ENCODE measurements around the gene CRCP.

Gene CRCP

GRCh38 chr7:66188645-66189044 is 74.0 kb downstream of the CRCP start:
- TF ChIP-seq POLR2A (IDR thresholded peaks at IDR 0.05; ENCODE audit: extremely low read depth, insufficient read length) (no peak), MYC (IDR thresholded peaks at IDR 0.05; ENCODE audit: low read depth, low read length) (no peak), CTCF (IDR thresholded peaks at IDR 0.05; ENCODE audit: low read depth, low read length) (no peak), MAX (IDR thresholded peaks at IDR 0.05; ENCODE audit: low read depth, low read length) (no peak)
- DNase-seq (ENCODE audit: low read depth), result no peak
- H3K4me3 ChIP-seq (ENCODE audit: low read depth, low read length), result no peak overlapping the region

DNA sequence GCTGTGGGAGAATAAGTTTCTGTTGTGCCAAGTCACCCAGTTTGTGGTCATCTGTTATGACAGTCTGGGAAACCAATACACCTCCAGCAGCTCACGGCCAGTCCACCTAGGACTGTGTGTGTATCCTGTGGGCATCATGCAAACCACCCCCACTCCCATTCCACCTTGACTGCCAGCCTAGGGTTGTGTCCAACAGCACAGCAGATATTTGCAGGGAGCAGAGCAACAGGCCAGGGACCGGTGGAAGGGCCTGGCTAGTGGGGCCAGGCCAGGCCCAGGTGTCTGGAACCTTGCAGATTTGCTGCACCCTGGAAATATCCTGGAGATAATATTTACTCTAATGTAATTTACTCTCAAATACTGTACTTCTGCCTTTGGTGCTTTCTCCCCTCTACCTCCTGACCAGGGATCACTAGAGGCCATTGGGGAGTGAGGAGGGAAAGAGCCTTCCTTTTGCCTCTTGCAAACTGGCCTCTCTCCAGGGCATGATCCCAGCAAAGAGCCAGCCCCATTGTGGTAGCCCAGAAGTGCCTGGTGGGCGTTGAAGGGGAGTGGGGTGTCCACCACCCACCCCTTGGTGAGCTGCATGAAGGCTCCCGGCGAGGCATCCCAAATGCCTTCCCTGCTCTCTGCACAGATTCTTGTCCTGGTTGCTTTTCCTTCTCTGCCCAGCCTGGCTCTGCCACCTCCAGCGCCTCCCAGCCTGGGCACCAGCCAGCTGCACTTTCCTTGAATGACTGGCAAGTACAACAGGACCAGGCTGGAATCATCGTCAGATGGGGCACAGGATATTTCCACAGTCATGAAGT is 75.3 kb downstream of the CRCP start:
- TF ChIP-seq CTCF (IDR thresholded peaks at IDR 0.05; ENCODE audit: low read depth, low read length), result no peak
- no peak for TF ChIP-seq MAX (IDR thresholded peaks at IDR 0.05; ENCODE audit: low read depth, low read length)
- no peak for TF ChIP-seq POLR2A (IDR thresholded peaks at IDR 0.05; ENCODE audit: extremely low read depth, insufficient read length)
- TF ChIP-seq MYC (IDR thresholded peaks at IDR 0.05; ENCODE audit: low read depth, low read length), result no peak
- no peak for DNase-seq (ENCODE audit: low read depth)

GRCh38 chr7:66190504-66190857 is 75.8 kb downstream of the CRCP start:
- no peak overlapping the region for H3K4me3 ChIP-seq (ENCODE audit: low read depth, low read length)
- TF ChIP-seq MAX (IDR thresholded peaks at IDR 0.05; ENCODE audit: low read depth, low read length) (no peak), MYC (IDR thresholded peaks at IDR 0.05; ENCODE audit: low read depth, low read length) (no peak), CTCF (IDR thresholded peaks at IDR 0.05; ENCODE audit: low read depth, low read length) (no peak), POLR2A (IDR thresholded peaks at IDR 0.05; ENCODE audit: extremely low read depth, insufficient read length) (no peak)
- no peak for DNase-seq (ENCODE audit: low read depth)

More for the DNA sequence above, 75.3 kb downstream of the CRCP start:
- H3K4me3 ChIP-seq (ENCODE audit: low read depth, low read length), result no peak overlapping the region

DNA sequence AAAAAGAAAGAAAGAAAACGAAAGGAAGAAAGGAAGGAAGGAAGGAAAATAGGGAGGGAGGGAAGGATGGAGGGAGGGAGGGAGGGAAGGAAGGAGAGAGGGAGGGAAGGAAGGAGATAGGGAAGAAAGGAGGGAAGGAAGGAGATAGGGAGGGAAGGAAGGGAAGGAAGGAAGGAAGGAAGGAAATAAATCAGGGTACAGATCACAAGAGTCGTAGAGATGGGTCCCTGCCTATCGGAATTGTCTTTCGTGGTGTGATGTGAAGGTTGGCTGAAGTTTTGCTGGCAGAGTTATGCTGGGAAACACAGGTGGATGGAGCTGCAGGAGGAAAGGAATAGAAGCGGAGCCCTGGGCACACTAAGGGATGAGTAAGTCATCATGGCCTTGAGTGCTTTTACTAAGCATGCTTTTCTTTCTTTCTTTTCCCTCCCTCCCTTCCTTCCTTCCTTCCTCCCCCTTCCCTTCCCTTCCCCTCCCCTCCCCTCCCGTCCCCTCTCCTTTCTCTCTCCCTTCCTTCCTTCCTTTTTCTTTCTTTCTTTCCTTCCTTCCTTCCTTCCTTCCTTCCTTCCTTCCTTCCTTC is 78.6 kb downstream of the CRCP start:
- no peak for TF ChIP-seq POLR2A (IDR thresholded peaks at IDR 0.05; ENCODE audit: extremely low read depth, insufficient read length)
- no peak for TF ChIP-seq MYC (IDR thresholded peaks at IDR 0.05; ENCODE audit: low read depth, low read length)
- no peak for TF ChIP-seq CTCF (IDR thresholded peaks at IDR 0.05; ENCODE audit: low read depth, low read length)
- TF ChIP-seq MAX (IDR thresholded peaks at IDR 0.05; ENCODE audit: low read depth, low read length), result no peak
- H3K4me3 ChIP-seq (ENCODE audit: low read depth, low read length), result no peak overlapping the region
- DNase-seq (ENCODE audit: low read depth), result no peak

DNA sequence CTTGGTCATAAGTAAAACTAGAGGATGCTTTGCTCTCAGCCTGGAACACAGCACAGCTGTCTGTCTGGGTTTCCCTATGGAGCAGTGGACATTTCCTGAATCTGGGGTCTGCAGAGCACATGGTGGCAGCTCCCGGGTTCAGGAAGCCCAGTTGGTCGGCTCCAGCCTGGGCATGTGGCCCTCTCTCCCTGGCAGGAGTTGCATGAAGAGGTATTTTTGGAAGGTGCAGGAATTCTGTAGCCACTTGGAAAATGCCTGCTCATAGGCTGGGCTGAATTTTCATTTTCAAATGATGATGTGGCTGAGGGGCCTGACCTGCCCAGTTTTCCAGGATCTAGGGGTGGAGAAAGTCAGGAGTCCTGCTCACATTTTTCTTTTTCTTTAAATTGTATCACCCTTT is 83.8 kb downstream of the CRCP start:
- TF ChIP-seq MAX (IDR thresholded peaks at IDR 0.05; ENCODE audit: low read depth, low read length) (no peak), CTCF (IDR thresholded peaks at IDR 0.05; ENCODE audit: low read depth, low read length) (no peak), POLR2A (IDR thresholded peaks at IDR 0.05; ENCODE audit: extremely low read depth, insufficient read length) (no peak), MYC (IDR thresholded peaks at IDR 0.05; ENCODE audit: low read depth, low read length) (no peak)

More for the DNA sequence above, 83.8 kb downstream of the CRCP start:
- DNase-seq (ENCODE audit: low read depth), result no peak
- no peak overlapping the region for H3K4me3 ChIP-seq (ENCODE audit: low read depth, low read length)

Data from NB4 (cell line).